Suprapubic skin (tissue), 4 donors: ENCODE measurements around the gene ZDHHC11B. TPM values are rescaled to one million over a fixed set of nuclear protein-coding genes. Genes with fewer than 3 reads are reported as not detected.
"Not testable (repeated sequence)": the region's sequence is repeated elsewhere in the genome, so short reads cannot be mapped to it uniquely, and the experiment has no call there.

ENCODE experiments used
- DNase-seq, 2 donors: peaks; one replicate each; pipeline ENCODE4 v3.0.0-alpha.2; 2019; ENCODE audit warnings: low spot score in 2 of 2
- H3K27ac ChIP-seq: fragments of 200-600 bp; sonication (generic); one replicate; pipeline ENCODE4 v1.5.1; 2019
- H3K27me3 ChIP-seq: fragments of 200-600 bp; sonication (generic); one replicate; pipeline ENCODE4 v1.5.1; 2019
- H3K36me3 ChIP-seq: fragments of 200-600 bp; sonication (generic); one replicate; pipeline ENCODE4 v1.5.1; 2019
- H3K4me1 ChIP-seq: fragments of 200-600 bp; sonication (generic); one replicate; pipeline ENCODE4 v1.5.1; 2019
- H3K4me3 ChIP-seq: fragments of 200-600 bp; sonication (generic); one replicate; pipeline ENCODE4 v1.5.1; 2019; ENCODE audit warnings: mild to moderate bottlenecking
- H3K9me3 ChIP-seq: fragments of 200-600 bp; sonication (generic); one replicate; pipeline ENCODE4 v1.5.1; 2019
- EP300 ChIP-seq: sonication (generic); formaldehyde crosslinking; IDR thresholded peaks from one replicate; pipeline ENCODE4 v1.6.1; 2017; ENCODE audit warnings: antibody characterized with exemption
- POLR2A ChIP-seq, 2 donors: fragments of 450-650 bp; IDR thresholded peaks; one replicate each; pipeline ENCODE4 v1.6.1; 2017; ENCODE audit warnings: antibody characterized with exemption in 2 of 2, mild to moderate bottlenecking in 2 of 2, moderate library complexity in 2 of 2
- POLR2AphosphoS5 ChIP-seq, 3 donors: sonication (generic); formaldehyde crosslinking; IDR thresholded peaks; one replicate each; pipeline ENCODE4 v1.6.1; 2017; ENCODE audit warnings: antibody characterized with exemption in 3 of 3
- WGBS: methylation state at CpG from one replicate; pipeline ENCODE4 v1.1.5; 2018; 5-methylcytosine and 5-hydroxymethylcytosine counted together
- total RNA-seq, 4 donors: library from RNA; depleted of rRNA; stranded (reverse); fragments of >200 nt; gene quantifications; one replicate each; pipeline ENCODE4 v1.1.0, GENCODE V29; 2016
- TF ChIP-seq, protein P1 (sequence below), 2 donors: fragments of 200-600 bp in 1 of 2; fragments of 450-650 bp in 1 of 2; sonication (generic) in 1 of 2; IDR thresholded peaks; one replicate each; pipeline ENCODE4 v1.5.1; 2016 to 2019; ENCODE audit warnings: antibody characterized with exemption in 2 of 2, mild to moderate bottlenecking in 1 of 2, moderate library complexity in 1 of 2

ZDHHC11B gene
- total RNA-seq, 4 donors from 2014 or later = 9.3 to 35.2 (median 19.4) TPM

DNA sequence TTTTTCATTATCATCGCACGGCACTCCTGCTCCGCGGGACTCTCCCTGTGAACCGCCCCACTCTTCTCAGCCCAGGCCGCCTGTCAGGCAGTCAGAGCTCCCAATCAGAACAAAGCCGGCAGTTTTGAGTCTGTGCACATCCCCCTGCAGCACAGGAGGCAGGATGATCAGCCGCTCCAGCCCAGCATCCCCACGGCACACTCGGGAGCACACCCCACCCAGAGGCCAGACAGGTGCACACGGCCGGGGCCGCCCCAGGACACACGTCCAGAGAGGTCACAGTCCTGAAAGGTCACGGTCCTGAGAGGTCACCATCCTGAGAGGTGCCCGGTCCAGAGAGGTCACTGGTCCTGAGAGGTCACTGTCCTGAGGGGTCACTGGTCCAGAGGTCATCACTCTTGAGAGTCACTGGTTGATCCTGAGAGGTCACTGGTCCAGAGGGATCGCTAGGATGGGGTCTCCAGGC lies 99.7 kb downstream of the ZDHHC11B start:
- DNase-seq = peak in 1 of 2 donors; percentile 61
- no peak overlapping the region for H3K4me3 ChIP-seq
- no peaks in the 10 kb centered on the region for H3K4me1 ChIP-seq
- no peaks in the 10 kb centered on the region for H3K27me3 ChIP-seq
- TF ChIP-seq POLR2AphosphoS5 (IDR thresholded peaks at IDR 0.05) (no peak), EP300 (no peak), POLR2A (IDR thresholded peaks at IDR 0.05) (no peak)
- TF ChIP-seq, protein P1, sequence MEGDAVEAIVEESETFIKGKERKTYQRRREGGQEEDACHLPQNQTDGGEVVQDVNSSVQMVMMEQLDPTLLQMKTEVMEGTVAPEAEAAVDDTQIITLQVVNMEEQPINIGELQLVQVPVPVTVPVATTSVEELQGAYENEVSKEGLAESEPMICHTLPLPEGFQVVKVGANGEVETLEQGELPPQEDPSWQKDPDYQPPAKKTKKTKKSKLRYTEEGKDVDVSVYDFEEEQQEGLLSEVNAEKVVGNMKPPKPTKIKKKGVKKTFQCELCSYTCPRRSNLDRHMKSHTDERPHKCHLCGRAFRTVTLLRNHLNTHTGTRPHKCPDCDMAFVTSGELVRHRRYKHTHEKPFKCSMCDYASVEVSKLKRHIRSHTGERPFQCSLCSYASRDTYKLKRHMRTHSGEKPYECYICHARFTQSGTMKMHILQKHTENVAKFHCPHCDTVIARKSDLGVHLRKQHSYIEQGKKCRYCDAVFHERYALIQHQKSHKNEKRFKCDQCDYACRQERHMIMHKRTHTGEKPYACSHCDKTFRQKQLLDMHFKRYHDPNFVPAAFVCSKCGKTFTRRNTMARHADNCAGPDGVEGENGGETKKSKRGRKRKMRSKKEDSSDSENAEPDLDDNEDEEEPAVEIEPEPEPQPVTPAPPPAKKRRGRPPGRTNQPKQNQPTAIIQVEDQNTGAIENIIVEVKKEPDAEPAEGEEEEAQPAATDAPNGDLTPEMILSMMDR (IDR thresholded peaks at IDR 0.05) = no peak
- H3K27ac ChIP-seq = no peak overlapping the region
- WGBS = 81% methylated on average over 16 of the region's 17 CpGs
- no peaks in the 10 kb centered on the region for H3K9me3 ChIP-seq
- no peaks in the 10 kb centered on the region for H3K36me3 ChIP-seq

DNA sequence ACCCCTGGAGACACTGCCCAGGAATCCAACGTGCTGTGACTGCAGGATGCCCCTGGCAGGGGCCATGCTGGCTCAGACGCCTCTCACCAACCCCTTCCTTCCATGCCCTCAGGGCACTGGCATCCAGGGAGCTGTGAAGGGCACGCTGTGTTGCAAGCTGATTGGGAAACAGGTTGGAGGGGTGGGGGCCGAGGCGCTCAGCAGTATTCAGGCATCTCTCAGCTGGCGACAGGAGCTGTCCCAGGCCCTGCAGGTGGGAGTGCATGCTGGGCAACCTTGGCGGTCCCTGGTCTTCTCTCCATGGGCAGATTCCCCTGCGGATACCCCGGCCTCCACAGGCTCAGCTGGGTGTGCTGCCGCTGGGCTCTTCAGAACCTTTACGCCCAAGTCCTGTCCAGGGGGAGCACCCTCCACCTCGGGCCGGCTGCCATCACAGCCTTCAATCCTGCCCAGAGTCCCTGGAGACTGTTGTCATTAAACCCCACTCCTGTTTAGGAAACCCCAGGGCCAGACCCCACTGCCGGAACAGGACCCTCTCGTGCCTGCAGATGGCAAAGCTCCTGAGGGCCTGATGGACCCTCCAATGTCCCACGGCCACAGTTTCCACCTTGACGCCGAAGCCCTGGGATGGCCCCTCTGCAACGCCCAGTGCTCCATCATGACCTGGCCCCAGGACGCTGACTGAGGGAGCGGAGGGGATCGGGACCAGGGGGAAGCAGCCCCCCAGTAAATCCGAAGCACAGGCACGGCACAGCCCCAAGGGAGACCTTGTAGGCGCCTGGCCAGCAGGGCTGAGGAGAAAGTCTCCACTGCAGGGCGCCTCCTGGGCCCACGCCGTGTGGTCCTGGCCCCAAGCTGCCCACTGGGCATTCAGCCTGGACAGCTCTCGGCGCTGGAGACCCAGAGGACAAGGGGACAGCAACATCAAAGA lies 100.7 kb downstream of the ZDHHC11B start:
- H3K27me3 ChIP-seq = no peaks in the 10 kb centered on the region
- no peaks in the 10 kb centered on the region for H3K4me1 ChIP-seq
- no peak overlapping the region for H3K27ac ChIP-seq
- H3K9me3 ChIP-seq = no peaks in the 10 kb centered on the region
- H3K36me3 ChIP-seq = no peaks in the 10 kb centered on the region
- no peak for TF ChIP-seq EP300
- peak in 1 of 2 donors; percentile 74 for DNase-seq
- no peak overlapping the region for H3K4me3 ChIP-seq
- 72% methylated on average over 17 of the region's 30 CpGs for WGBS

DNA sequence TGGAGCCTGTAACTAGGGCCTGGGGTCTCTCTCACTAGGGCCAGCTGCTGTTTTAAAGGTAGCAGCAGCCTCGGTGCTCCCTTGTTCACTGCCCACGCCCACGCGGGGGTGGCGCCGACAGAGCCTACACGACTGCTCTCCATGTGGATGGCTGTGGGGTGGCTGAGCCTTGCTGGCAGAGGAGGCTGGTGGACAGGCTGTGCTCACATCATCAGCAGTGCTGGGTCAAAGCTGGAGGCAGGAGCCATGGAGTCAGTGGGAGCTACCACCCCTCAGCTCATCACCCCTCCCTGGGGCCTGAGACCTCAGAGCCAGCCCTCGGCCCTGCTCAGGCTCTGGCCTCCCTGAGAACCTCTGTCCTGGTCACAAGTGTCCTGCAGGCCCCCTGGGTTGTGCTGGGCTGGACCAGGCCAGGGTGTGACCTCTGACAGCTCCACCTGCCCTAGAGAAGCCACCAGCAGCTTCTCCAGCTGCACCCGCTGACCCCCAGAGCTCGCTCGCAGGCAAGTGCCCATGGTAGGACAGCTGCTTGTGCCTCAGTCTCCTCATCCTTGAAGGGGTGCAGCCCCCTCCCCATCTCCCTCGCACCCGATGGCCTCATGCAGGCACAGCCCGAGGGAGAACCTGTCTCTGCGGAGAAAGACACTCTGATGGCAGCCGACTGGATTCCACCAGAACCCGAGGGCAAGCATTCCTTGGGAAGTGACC lies 101.7 kb downstream of the ZDHHC11B start:
- WGBS = 93% methylated on average over 9 of the region's 17 CpGs
- peak in 1 of 2 donors; percentile 56 for DNase-seq
- not testable (repeated sequence) for H3K27ac ChIP-seq, H3K4me1 ChIP-seq, H3K4me3 ChIP-seq, H3K27me3 ChIP-seq, H3K36me3 ChIP-seq, H3K9me3 ChIP-seq

DNA sequence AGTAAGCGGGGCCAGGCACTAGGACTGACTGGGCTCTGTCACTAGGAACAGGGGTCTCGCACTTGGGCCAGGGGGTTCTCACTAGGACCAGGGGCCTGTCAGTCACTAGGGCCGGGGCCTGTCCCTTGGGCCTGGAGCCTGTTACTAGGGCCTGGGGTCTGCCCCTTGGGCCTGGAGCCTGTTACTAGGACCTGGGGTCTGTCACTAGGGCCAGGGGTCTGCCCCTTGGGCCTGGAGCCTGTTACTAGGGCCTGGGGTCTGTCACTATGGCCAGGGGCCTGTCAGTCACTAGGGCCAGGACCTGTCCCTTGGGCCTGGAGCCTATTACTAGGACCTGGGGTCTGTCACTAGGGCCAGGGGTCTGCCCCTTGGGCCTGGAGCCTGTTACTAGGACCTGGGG lies 102.3 kb downstream of the ZDHHC11B start:
- H3K9me3 ChIP-seq, H3K36me3 ChIP-seq, H3K27ac ChIP-seq, DNase-seq, H3K27me3 ChIP-seq, H3K4me3 ChIP-seq, H3K4me1 ChIP-seq: not testable (repeated sequence)
- no CpG with 5 or more reads among the region's 3 CpGs for WGBS

DNA sequence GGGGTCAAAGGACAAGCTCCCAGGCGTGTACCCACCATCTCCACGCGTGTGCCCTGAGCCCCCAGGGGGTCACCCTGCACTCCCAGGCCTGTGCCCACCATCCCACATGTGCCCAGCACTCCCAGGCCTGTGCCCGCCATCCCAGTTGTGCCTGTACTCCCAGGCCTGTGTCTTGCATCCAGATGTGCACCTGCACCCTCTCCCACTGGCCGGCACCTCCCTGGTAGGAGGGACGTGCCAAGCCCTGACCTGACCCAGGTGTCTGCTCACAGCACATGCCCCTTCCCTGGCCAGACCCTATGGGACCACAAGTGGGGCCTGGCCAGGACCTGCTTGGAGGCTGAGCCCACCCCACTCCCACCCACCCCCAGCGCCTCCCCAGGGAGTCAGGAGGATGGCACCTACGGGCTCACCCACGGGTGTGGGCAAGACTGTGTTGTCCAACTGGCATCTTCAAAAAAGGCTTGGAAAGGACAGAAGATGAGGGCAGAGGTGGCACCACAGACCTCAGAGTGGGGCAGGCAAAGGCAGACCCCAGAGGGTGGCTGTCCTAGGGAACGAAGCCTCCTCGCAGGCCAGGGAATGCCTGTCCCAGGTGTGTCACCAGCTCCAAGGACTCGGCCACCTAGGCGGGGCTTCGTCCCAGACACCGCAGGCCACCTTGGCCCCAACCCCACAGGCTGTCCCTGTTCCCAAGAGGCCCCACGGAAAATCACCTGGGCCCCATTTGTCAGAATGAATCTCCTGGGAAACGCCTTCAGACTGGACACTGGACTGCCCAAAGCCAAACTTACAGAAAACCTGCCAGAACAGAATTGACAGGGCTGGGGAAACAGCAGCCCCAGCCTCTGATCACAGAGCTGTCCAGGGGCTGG lies 103.0 kb downstream of the ZDHHC11B start:
- not testable (repeated sequence) for H3K36me3 ChIP-seq, DNase-seq, H3K4me3 ChIP-seq, H3K27ac ChIP-seq, H3K4me1 ChIP-seq, H3K27me3 ChIP-seq, H3K9me3 ChIP-seq
- WGBS = 95% methylated on average over 12 of the region's 17 CpGs

DNA sequence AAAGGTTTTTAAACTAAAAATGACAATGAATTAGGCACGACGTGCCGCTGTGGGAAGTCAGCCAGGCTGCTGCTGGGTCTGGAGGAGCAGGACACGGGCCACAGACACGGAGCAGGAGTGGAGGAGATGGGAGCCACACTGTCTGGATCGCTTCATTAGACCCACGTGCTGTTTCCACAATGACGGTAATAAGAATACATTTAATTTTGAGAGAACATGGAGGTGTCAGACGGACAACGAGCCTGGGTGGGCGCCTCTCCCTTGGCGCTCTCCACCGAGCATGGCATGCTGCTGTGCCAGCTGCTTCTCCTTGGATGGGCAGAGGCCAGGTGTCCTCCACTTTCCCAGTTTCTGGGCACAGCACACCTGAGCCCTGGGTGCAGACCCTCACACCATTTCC lies 103.7 kb downstream of the ZDHHC11B start:
- not testable (repeated sequence) for H3K4me3 ChIP-seq, DNase-seq, H3K27me3 ChIP-seq, H3K27ac ChIP-seq, H3K36me3 ChIP-seq, H3K9me3 ChIP-seq, H3K4me1 ChIP-seq
- WGBS = 85% methylated on average over 13 of the region's 13 CpGs

DNA sequence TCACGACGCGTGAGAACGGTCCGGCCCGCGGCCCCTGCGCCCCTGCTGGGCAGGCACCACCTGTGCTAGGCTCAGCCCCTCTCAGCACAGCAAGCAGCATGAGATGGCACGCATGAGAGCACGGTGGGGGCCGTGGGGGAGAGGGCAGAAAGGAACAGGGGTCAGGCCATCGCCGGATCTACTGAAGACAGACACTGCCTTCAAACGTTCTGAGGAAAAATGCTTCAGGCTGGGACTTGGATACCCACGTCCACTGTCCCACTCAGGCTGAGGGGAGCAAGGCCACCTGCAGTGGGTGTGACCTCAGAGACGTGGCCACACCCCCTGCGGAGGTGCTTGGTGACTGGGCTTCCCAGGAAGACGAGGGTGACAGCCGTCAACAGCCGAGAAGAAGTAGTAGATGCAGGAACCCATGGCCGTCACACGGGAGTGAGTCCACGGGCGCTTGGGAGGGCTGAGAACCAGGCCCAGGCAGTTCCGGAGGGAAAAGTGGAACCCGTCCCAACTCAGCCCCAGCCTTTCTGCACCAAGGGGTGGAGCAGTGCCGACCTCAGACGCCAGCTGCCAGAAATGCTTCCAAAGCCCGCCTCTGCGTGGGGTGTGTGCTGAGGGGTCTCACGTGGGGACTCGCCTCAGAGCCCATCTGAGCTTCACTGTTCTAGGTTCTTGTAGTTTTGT lies 104.3 kb downstream of the ZDHHC11B start:
- not testable (repeated sequence) for H3K36me3 ChIP-seq, H3K4me3 ChIP-seq, H3K4me1 ChIP-seq, DNase-seq, H3K9me3 ChIP-seq, H3K27me3 ChIP-seq, H3K27ac ChIP-seq
- 67% methylated on average over 1 of the region's 32 CpGs for WGBS

DNA sequence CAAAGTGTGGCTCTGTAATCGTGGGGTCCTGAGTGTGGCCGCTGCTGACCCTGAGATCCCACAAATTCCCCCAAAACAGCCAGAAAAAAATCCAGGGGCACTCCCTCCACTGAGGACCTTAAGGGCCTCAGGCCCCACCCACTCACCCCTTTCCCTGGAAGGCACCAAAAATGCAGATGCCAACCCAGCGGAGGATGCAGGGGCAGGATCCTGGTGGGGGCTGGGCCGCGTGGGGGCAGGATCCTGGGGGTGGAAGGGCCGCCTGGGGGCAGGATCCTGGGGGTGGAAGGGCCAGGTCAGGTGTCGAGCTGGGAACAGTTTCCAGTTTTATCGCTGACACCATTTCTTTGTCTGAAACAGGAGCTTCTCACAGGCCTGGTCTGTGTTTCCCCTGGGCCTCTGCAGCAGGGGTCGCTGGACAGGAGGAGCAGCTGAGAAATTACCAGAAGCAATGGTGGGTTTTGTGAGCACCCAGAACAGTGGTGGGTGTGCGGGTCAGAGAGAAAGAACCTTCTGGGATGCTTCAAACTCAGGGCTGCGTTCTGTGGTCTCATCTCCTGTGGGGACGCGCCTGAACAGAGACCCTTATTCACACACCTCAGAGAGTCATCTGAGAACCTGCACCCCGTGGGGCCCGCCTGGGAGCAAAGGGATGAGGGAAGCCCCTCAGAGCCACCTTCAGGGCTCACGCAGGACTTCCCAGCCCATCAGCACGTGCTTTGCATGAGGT lies 105.2 kb downstream of the ZDHHC11B start:
- H3K4me3 ChIP-seq, H3K4me1 ChIP-seq, H3K9me3 ChIP-seq, H3K27me3 ChIP-seq, H3K36me3 ChIP-seq, H3K27ac ChIP-seq: not testable (repeated sequence)
- WGBS = 88% methylated on average over 5 of the region's 17 CpGs
- DNase-seq = peak in 1 of 2 donors; percentile 56

DNA sequence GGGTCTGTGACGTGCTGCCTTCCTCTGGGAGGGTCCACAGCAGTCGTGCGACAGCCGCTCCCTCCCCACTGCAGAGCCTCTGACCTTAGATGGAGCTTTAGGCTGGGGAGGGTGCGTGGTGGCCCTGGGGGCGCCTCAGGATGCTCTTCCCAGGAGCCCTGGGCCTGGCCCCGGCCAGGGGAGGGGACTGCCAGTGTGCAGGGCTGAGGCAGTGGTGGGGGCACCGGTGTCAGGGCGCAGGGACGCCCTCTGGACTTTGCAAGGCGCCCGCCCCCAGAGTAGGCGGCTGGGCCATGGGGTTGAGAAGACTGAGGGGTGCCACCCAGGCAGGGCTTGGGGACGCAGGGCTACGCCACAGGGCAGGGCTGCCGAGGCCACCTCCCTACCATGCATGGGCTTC lies 106.0 kb downstream of the ZDHHC11B start:
- H3K9me3 ChIP-seq, H3K27ac ChIP-seq, H3K27me3 ChIP-seq, H3K4me3 ChIP-seq, H3K36me3 ChIP-seq: not testable (repeated sequence)
- peaks cover 14% of the 10 kb centered on the region for H3K4me1 ChIP-seq
- WGBS = 93% methylated on average over 3 of the region's 16 CpGs
- peak in 1 of 2 donors; percentile 67 for DNase-seq
